Testis (tissue), 2 donors: ENCODE measurements around the gene TNRC18.

Experiments used
- CTCF ChIP-seq, 3 experiments: fragments of 450-650 bp in 2 of 3; fragments of 200-600 bp in 1 of 3; sonication (generic) in 1 of 3; IDR thresholded peaks; one replicate each; pipeline ENCODE4 v1.5.1; 2016 to 2019; ENCODE audit warnings: antibody characterized with exemption in 3 of 3, mild to moderate bottlenecking in 2 of 3, moderate library complexity in 1 of 3
- POLR2A ChIP-seq: fragments of 450-650 bp; IDR thresholded peaks from one replicate; pipeline ENCODE4 v1.6.1; 2017; ENCODE audit warnings: antibody characterized with exemption, mild to moderate bottlenecking, moderate library complexity

GRCh38 chr7:5395246-5395645, 28.4 kb downstream of the TNRC18 start:
- TF ChIP-seq CTCF (IDR thresholded peaks at IDR 0.05) (no peak), POLR2A (no peak)
